HFFc6 (cell line): ENCODE results near the gene SIAH1. TPM values are rescaled to one million over a fixed set of nuclear protein-coding genes. Genes with fewer than 3 reads are reported as not detected.
A peak's percentile ranks its signal among the peaks of the same experiment; 100 is the strongest.
"Not testable (repeated sequence)": the region's sequence is repeated elsewhere in the genome, so short reads cannot be mapped to it uniquely, and the experiment has no call there.

ENCODE experiments used
- DNase-seq: peaks from one replicate; pipeline ENCODE4 v3.0.0-alpha.2; 2018
- H3K27ac Mint-ChIP-seq: 2 replicates; pipeline ENCODE4 v1.8.0; 2020; ENCODE audit warnings: mild to moderate bottlenecking, mixed read lengths
- H3K27me3 Mint-ChIP-seq: 2 replicates; pipeline ENCODE4 v1.8.0; 2021; ENCODE audit warnings: mild to moderate bottlenecking, moderate library complexity, mixed read lengths; ENCODE audit not compliant: insufficient read depth
- H3K36me3 Mint-ChIP-seq: 2 replicates; pipeline ENCODE4 v1.8.0; 2021; ENCODE audit warnings: low read depth, mixed read lengths
- H3K4me1 Mint-ChIP-seq: 2 replicates; pipeline ENCODE4 v1.8.0; 2020; ENCODE audit warnings: low read depth, mixed read lengths
- H3K4me3 Mint-ChIP-seq: 2 replicates; pipeline ENCODE4 v1.8.0; 2020; ENCODE audit warnings: mild to moderate bottlenecking, moderate library complexity, mixed read lengths
- H3K9me3 Mint-ChIP-seq: 2 replicates; pipeline ENCODE4 v1.8.0; 2020; ENCODE audit warnings: mild to moderate bottlenecking, mixed read lengths
- total RNA-seq, 6 experiments: library from RNA; stranded (reverse); fragmentation: NEBNext Ultra II Directional; extraction: Animal tissue kit (Norgen Biotek cat#: 25700); gene quantifications; 2 replicates in 1 of 6; 3 replicates in 5 of 6; pipeline ENCODE4 v1.2.3, GENCODE V29; 2021
- TF ChIP-seq, protein P1 (sequence below): fragments of 200-600 bp; sonication (generic); IDR thresholded peaks from 2 replicates; pipeline ENCODE4 v1.5.0; 2021; ENCODE audit warnings: antibody characterized with exemption, mild to moderate bottlenecking

Gene SIAH1
- total RNA-seq, 6 experiments from 2014 or later = 8.8 to 11.9 (median 10.2) TPM

DNA sequence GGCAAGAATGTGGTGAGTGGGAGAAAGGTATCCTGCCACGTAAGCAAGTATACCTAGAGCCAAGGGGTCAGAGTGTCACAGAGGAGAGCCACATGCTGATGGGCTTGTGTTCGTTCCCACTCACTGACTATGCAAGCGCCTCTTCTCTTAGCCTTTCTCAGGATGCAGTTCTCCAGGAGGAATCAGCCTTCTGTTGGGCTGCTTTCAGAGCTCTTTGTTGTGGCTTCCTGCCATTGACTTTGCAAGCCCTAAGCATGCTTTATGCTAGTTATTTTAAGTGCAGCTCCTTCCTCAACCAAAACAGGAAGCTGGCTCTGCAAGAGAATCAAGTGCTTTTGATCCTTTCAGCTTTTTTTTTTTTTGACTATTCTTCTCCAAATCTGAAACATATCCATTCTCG, 66.6 kb downstream of the SIAH1 start:
- Mint-ChIP-seq H3K27ac (no peak overlapping the region), H3K36me3 (peaks cover 11% of the 10 kb centered on the region), H3K4me1 (peaks cover 53% of the 10 kb centered on the region), H3K4me3 (no peak overlapping the region), H3K9me3 (no peaks in the 10 kb centered on the region), H3K27me3 (no peaks in the 10 kb centered on the region)
- peak; percentile 13 for DNase-seq
- TF ChIP-seq, protein P1, sequence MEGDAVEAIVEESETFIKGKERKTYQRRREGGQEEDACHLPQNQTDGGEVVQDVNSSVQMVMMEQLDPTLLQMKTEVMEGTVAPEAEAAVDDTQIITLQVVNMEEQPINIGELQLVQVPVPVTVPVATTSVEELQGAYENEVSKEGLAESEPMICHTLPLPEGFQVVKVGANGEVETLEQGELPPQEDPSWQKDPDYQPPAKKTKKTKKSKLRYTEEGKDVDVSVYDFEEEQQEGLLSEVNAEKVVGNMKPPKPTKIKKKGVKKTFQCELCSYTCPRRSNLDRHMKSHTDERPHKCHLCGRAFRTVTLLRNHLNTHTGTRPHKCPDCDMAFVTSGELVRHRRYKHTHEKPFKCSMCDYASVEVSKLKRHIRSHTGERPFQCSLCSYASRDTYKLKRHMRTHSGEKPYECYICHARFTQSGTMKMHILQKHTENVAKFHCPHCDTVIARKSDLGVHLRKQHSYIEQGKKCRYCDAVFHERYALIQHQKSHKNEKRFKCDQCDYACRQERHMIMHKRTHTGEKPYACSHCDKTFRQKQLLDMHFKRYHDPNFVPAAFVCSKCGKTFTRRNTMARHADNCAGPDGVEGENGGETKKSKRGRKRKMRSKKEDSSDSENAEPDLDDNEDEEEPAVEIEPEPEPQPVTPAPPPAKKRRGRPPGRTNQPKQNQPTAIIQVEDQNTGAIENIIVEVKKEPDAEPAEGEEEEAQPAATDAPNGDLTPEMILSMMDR = no peak

DNA sequence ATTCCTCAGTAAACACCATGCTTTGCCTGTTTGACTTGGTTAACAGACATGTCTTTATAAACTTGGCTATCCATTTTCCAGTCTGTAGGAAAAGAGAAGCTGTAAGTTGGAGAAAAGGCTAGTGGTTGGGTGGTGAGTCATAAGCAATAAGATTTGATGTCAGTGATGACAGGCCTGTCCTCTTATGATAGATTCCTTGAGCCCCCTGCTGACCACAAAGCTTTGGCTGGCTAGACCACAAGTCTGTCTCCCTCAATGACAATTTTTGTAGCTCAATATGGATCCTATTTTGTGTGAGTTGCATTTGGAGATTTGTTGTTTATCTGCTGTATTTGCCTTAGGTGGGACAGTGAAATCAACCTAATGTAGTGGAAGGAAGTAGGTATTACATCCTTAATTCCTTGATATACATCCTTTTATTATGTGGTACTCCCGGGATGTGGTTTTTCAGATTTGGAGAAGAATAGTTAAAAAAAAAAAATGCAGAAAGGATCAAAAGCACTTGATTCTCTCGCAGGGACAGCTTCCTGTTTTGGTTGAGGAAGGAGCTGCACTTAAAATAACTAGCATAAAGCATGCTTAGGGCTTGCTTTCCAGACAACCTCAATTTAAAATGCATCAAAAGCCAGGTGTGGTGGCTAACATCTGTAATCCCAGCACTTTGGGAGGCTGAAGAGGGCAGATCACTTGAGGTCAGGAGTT, 67.4 kb downstream of the SIAH1 start:
- H3K27me3 Mint-ChIP-seq = no peaks in the 10 kb centered on the region
- no peaks in the 10 kb centered on the region for H3K9me3 Mint-ChIP-seq
- DNase-seq = peak; percentile 49
- peaks cover 50% of the 10 kb centered on the region for H3K4me1 Mint-ChIP-seq
- TF ChIP-seq, protein P1 = peak; percentile 46; the same call in 1 of the 2 replicates
- H3K27ac Mint-ChIP-seq = peak overlapping the region; percentile 1; the same call in 1 of the 2 replicates
- peaks cover 18% of the 10 kb centered on the region for H3K36me3 Mint-ChIP-seq
- H3K4me3 Mint-ChIP-seq = no peak overlapping the region

DNA sequence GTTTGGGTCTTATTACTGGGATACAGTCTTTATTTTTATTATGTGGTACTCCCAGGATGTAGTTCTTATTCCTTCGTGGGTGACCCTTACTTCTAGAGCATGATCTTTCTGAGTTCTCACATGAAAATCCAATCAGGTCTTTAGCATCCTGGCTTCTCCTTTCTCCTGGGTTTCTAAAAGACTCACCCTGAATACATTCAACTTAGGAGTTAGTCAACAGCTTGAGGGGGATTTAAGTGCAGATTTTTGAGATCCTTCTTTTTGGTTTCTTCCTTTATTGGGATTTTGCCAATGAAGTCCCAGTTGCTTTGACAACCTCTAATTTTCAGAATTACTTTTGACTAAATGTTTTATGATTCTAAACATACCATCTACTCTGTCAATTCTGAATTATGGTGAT, 68.2 kb downstream of the SIAH1 start:
- no peaks in the 10 kb centered on the region for H3K27me3 Mint-ChIP-seq
- no peaks in the 10 kb centered on the region for H3K9me3 Mint-ChIP-seq
- H3K27ac Mint-ChIP-seq = no peak overlapping the region

GRCh38 chr16:48313905-48314304, 71.3 kb downstream of the SIAH1 start:
- peaks cover 29% of the 10 kb centered on the region for H3K4me1 Mint-ChIP-seq
- not testable (repeated sequence) for DNase-seq, H3K27ac Mint-ChIP-seq, H3K27me3 Mint-ChIP-seq, H3K4me3 Mint-ChIP-seq
- H3K9me3 Mint-ChIP-seq = peaks cover 17% of the 10 kb centered on the region
- H3K36me3 Mint-ChIP-seq = peaks cover 52% of the 10 kb centered on the region

More for the DNA sequence above, 68.2 kb downstream of the SIAH1 start:
- Mint-ChIP-seq H3K4me1 (peaks cover 44% of the 10 kb centered on the region), H3K4me3 (no peak overlapping the region), H3K36me3 (peaks cover 25% of the 10 kb centered on the region)
- DNase-seq = no peak
- TF ChIP-seq, protein P1 = no peak

- H3K27me3 Mint-ChIP-seq = peaks cover 1% of the 10 kb centered on the region; the same call in 1 of the 2 replicates
- peaks cover 6% of the 10 kb centered on the region; the same call in 1 of the 2 replicates for H3K4me1 Mint-ChIP-seq
- DNase-seq = no peak
- TF ChIP-seq, protein P1 = no peak
- H3K4me3 Mint-ChIP-seq = no peak overlapping the region
- H3K27ac Mint-ChIP-seq = no peak overlapping the region
- H3K9me3 Mint-ChIP-seq = peaks cover 25% of the 10 kb centered on the region
- peaks cover 70% of the 10 kb centered on the region for H3K36me3 Mint-ChIP-seq
Measured at GRCh38 chr16:48310908-48311641, 74.1 kb downstream of the SIAH1 start.

Other genes starting within 250 kb of the SIAH1 start
- gene ABCC12, start 229.4 kb downstream of the SIAH1 start, total RNA-seq = not detected
- 10 to 100 TPM; 64.3 to 80.1 (median 72.8) TPM for gene LONP2, start 141.1 kb downstream of the SIAH1 start, total RNA-seq
- gene ABCC11, start 137.9 kb downstream of the SIAH1 start, total RNA-seq = under 1 TPM in 3 of 6 experiments, not detected in 3; 0.05 to 0.26 (median 0.12) TPM
- 10 to 100 TPM; 18.6 to 30.3 (median 25.0) TPM for gene N4BP1, start 224.8 kb upstream of the SIAH1 start, total RNA-seq